Measurements from ENCODE around the gene PSG3.
A peak's percentile ranks its signal among the peaks of the same experiment; 100 is the strongest.
"Not testable (repeated sequence)": the region's sequence is repeated elsewhere in the genome, so short reads cannot be mapped to it uniquely, and the experiment has no call there.

Gene PSG3

DNA sequence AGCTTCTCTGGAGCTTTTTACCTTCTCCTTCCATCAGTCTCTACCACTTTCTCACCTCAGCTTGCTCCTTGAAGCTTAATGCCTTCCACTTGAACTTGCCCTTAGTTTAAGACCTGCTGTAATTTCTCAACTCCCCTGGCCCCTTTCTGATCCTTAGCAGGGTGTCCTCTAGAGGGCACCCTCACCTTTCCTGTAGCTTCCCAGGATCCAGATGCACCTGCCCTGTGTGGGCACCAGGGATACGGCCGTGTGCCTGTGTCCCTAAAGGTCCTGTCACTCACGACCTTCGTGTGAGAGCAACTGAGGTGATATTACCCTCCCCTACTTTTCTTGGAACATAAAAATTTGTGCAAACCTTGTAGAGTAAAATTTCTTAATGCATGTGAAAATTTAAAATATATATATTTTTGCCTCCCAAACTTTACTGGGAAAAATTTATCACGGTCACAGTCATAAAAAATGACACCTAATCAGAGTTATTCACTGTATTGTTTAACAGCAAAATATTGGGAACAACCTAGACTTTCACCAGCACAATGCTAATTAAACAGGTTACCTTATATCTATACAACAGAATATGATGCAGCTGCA is 46.4 kb downstream of the PSG3 start:
- TF ChIP-seq, protein P1, sequence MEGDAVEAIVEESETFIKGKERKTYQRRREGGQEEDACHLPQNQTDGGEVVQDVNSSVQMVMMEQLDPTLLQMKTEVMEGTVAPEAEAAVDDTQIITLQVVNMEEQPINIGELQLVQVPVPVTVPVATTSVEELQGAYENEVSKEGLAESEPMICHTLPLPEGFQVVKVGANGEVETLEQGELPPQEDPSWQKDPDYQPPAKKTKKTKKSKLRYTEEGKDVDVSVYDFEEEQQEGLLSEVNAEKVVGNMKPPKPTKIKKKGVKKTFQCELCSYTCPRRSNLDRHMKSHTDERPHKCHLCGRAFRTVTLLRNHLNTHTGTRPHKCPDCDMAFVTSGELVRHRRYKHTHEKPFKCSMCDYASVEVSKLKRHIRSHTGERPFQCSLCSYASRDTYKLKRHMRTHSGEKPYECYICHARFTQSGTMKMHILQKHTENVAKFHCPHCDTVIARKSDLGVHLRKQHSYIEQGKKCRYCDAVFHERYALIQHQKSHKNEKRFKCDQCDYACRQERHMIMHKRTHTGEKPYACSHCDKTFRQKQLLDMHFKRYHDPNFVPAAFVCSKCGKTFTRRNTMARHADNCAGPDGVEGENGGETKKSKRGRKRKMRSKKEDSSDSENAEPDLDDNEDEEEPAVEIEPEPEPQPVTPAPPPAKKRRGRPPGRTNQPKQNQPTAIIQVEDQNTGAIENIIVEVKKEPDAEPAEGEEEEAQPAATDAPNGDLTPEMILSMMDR (IDR thresholded peaks at IDR 0.05; ENCODE audit: borderline replicate concordance, insufficient read depth, low read depth, low read length), result peak; percentile 55; the same call in 1 of the 2 replicates
- no peak overlapping the region for H3K4me3 ChIP-seq (ENCODE audit: low read depth, low read length)

DNA sequence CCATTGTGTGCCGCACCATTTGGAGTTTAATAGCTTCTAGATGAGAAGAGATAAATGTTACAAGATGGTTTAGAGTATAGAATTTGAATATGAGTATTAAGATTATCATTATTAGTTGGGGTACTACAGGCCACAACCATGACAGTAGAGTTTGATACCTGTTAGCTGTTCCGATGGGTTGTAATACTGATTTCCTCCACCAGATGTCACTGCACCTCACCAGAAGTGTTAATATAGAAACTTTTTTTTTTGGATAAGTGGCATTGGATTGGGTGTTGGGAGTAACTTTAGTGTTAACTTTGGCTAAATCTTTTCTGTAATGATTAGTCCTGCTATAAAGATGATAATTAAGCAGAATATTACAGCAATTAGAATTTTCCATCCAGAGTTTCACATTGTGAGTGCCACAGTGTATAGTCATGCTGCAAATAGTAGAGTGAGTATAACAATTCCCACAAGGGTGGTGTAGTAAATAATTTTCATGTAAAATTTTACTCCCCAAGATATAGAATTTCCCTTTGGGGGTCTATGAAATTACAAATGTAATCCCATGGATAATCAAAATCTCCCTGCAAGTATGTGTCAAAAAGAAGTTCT is 56.3 kb downstream of the PSG3 start:
- H3K4me3 ChIP-seq (ENCODE audit: low read depth, low read length), result no peak overlapping the region
- TF ChIP-seq, protein P1 (IDR thresholded peaks at IDR 0.05; ENCODE audit: borderline replicate concordance, insufficient read depth, low read depth, low read length), result peak; percentile 55; the same call in 1 of the 2 replicates

DNA sequence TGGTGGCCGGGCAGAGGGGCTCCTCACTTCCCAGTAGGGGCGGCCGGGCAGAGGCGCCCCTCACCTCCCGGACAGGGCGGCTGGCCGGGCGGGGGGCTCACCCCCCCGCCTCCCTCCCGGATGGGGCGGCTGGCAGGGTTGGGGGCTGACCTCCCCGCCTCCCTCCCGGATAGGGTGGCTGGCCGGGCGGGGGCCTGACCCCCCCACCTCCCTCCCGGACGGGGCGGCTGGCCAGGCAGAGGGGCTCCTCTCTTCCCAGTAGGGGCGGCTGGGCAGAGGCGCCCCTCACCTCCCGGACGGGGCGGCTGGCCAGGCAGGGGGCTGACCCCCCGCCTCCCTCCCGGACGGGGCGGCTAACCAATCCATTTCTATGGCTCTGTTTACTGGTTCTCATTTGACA is 64.0 kb downstream of the PSG3 start:
- not testable (repeated sequence) for H3K4me3 ChIP-seq (ENCODE audit: low read depth, low read length)

DNA sequence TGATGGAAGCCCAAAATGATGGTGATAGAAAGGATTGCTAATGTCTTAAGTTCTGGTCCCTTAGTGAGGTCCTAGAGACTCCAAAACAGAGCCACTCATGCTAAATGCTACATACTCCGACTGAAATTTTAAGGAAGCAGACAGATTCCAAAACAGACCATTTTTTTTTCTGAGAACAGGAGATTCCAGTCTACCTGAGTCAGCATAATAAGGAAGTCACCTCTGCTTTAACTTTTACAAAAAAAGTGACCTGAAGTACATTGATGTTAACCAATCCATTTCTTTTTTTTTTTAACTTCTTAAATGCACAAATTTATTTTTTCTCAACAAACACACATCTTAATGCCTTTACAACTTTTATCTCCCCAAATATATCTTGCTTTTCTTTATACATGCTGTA is 65.7 kb downstream of the PSG3 start:
- H3K4me3 ChIP-seq (ENCODE audit: low read depth, low read length), result not testable (repeated sequence)
